Liver (tissue), 9 donors: ENCODE measurements around the gene SOX13. TPM values are rescaled to one million over a fixed set of nuclear protein-coding genes. Genes with fewer than 3 reads are reported as not detected.

ENCODE experiments used
- DNase-seq: peaks from one replicate; pipeline ENCODE4 v3.0.0-alpha.2; 2017; ENCODE audit warnings: low spot score
- H3K27ac ChIP-seq, 2 donors: one replicate each; pipeline ENCODE4 v1.7.0; 2013; ENCODE audit warnings: inconsistent platforms in 2 of 2, low read length in 2 of 2, control low read depth in 1 of 2, low read depth in 1 of 2, mild to moderate bottlenecking in 1 of 2
- H3K27me3 ChIP-seq, 4 donors: one replicate each; pipeline versions ENCODE4 v1.6.1 to v1.7.0; 2013; ENCODE audit warnings: low read length in 3 of 4, inconsistent platforms in 1 of 4, mild to moderate bottlenecking in 1 of 4, moderate library complexity in 1 of 4; ENCODE audit not compliant: control insufficient read depth in 4 of 4, insufficient read depth in 4 of 4
- H3K36me3 ChIP-seq, 4 donors: one replicate each; pipeline versions ENCODE4 v1.6.1 to v1.7.0; 2013; ENCODE audit warnings: low read length in 3 of 4, mild to moderate bottlenecking in 3 of 4, low read depth in 1 of 4, moderate library complexity in 1 of 4; ENCODE audit not compliant: control insufficient read depth in 4 of 4, insufficient read depth in 3 of 4
- H3K4me1 ChIP-seq, 4 donors: one replicate each; pipeline versions ENCODE4 v1.6.1 to v1.7.0; 2013; ENCODE audit warnings: low read length in 3 of 4, mild to moderate bottlenecking in 3 of 4, moderate library complexity in 1 of 4; ENCODE audit not compliant: control insufficient read depth in 4 of 4, insufficient read depth in 4 of 4
- H3K4me3 ChIP-seq, 3 donors: one replicate each; pipeline versions ENCODE4 v1.6.1 to v1.7.0; 2013; ENCODE audit warnings: low read length in 3 of 3, control low read depth in 1 of 3, low read depth in 1 of 3, mild to moderate bottlenecking in 1 of 3
- H3K9ac ChIP-seq, 2 donors: one replicate each; pipeline ENCODE4 v1.7.0; 2013; ENCODE audit warnings: low read length in 2 of 2, mild to moderate bottlenecking in 2 of 2, moderate library complexity in 2 of 2, control low read depth in 1 of 2, low read depth in 1 of 2
- H3K9me3 ChIP-seq, 4 donors: one replicate each; pipeline versions ENCODE4 v1.6.1 to v1.7.0; 2013; ENCODE audit warnings: low read length in 3 of 4; ENCODE audit not compliant: control insufficient read depth in 4 of 4
- ATF3 ChIP-seq: IDR thresholded peaks from 2 replicates; pipeline ENCODE4 v1.6.1; 2016; ENCODE audit warnings: antibody characterized with exemption
- CTCF ChIP-seq: fragments of 150-350 bp; IDR thresholded peaks from 2 replicates; pipeline ENCODE4 v1.5.1; 2017; ENCODE audit warnings: improper control_type of control experiment, low read depth, low read length; ENCODE audit not compliant: missing input control
- EGR1 ChIP-seq, 2 donors: IDR thresholded peaks; 2 replicates each; pipeline ENCODE4 v1.6.1; 2016 to 2018; ENCODE audit warnings: antibody characterized with exemption in 2 of 2, low read depth in 2 of 2
- FOXA1 ChIP-seq: IDR thresholded peaks from 2 replicates; pipeline ENCODE4 v1.6.1; 2016; ENCODE audit warnings: antibody characterized with exemption
- FOXA2 ChIP-seq: IDR thresholded peaks from 2 replicates; pipeline ENCODE4 v1.6.1; 2016; ENCODE audit warnings: antibody characterized with exemption
- GABPA ChIP-seq, 2 donors: IDR thresholded peaks in 1 of 2; conservative IDR thresholded peaks in 1 of 2; 2 replicates each; pipeline ENCODE4 v1.6.1; 2016; ENCODE audit warnings: antibody characterized with exemption in 2 of 2, mild to moderate bottlenecking in 1 of 2, moderate library complexity in 1 of 2
- HNF4A ChIP-seq, 2 donors: conservative IDR thresholded peaks; 2 replicates each; pipeline ENCODE4 v1.6.1; 2016; ENCODE audit warnings: antibody characterized with exemption in 2 of 2, mild to moderate bottlenecking in 2 of 2
- HNF4G ChIP-seq: IDR thresholded peaks from 2 replicates; pipeline ENCODE4 v1.6.1; 2016; ENCODE audit warnings: antibody characterized with exemption
- JUND ChIP-seq, 2 donors: IDR thresholded peaks; 2 replicates each; pipeline ENCODE4 v1.6.1; 2016; ENCODE audit warnings: antibody characterized with exemption in 2 of 2
- MAX ChIP-seq: IDR thresholded peaks from 2 replicates; pipeline ENCODE4 v1.6.1; 2016; ENCODE audit warnings: antibody characterized with exemption
- NR2F2 ChIP-seq: IDR thresholded peaks from 2 replicates; pipeline ENCODE4 v1.6.1; 2016; ENCODE audit warnings: antibody characterized with exemption
- RAD21 ChIP-seq, 2 donors: IDR thresholded peaks; 2 replicates each; pipeline ENCODE4 v1.6.1; 2016; ENCODE audit warnings: antibody characterized with exemption in 2 of 2, mild to moderate bottlenecking in 2 of 2
- REST ChIP-seq: IDR thresholded peaks from 2 replicates; pipeline ENCODE4 v1.6.1; 2016; ENCODE audit warnings: antibody characterized with exemption, mild to moderate bottlenecking
- RXRA ChIP-seq, 2 donors: IDR thresholded peaks; 2 replicates each; pipeline ENCODE4 v1.6.1; 2017 to 2018; ENCODE audit warnings: antibody characterized with exemption in 2 of 2, mild to moderate bottlenecking in 1 of 2
- SP1 ChIP-seq: IDR thresholded peaks from 2 replicates; pipeline ENCODE4 v1.6.1; 2018; ENCODE audit warnings: antibody characterized with exemption, mild to moderate bottlenecking
- TAF1 ChIP-seq: conservative IDR thresholded peaks from 2 replicates; pipeline ENCODE4 v1.6.1; 2016; ENCODE audit warnings: antibody characterized with exemption, mild to moderate bottlenecking
- YY1 ChIP-seq: IDR thresholded peaks from 2 replicates; pipeline ENCODE4 v1.6.1; 2016; ENCODE audit warnings: antibody characterized with exemption, mild to moderate bottlenecking
- ZBTB33 ChIP-seq: IDR thresholded peaks from 2 replicates; pipeline ENCODE4 v1.6.1; 2016; ENCODE audit warnings: antibody characterized with exemption
- WGBS: extraction: QIAGEN DNeasy Blood & Tissue Kit; methylation state at CpG from one replicate; pipeline ENCODE4 v1.1.7; 2013; 5-methylcytosine and 5-hydroxymethylcytosine counted together
- polyA plus RNA-seq, 2 donors: library from polyadenylated mRNA; stranded (reverse) in 1 of 2; unstranded in 1 of 2; fragments of 200-250 nt in 1 of 2; fragments of >200 nt in 1 of 2; fragmentation: Nextera tagmentation in 1 of 2; extraction: Ambion mirVana in 1 of 2; gene quantifications; one replicate each; pipeline versions ENCODE4 v1.2.1 to v1.2.3, GENCODE V29; 2013 to 2015
- total RNA-seq, 2 donors: library from RNA; depleted of rRNA; stranded (reverse); fragments of >200 nt; gene quantifications; one replicate each; pipeline ENCODE4 v1.2.3, GENCODE V29; 2014
- donor health status: healthy.
- donor health status: healthy.
- donor health status: healthy.
- donor health status: healthy.
- donor health status: healthy.

The SOX13 gene
- total and polyA plus RNA-seq, 4 donors = 7.8 to 15.5 (median 8.7) TPM

GRCh38 chr1:204174958-204175357 is 102.0 kb downstream of the SOX13 start:
- Histone ChIP-seq H3K9me3 (no peaks in the 10 kb centered on the region), H3K4me3 (no peak overlapping the region)
- 90% methylated on average over 3 of the region's 3 CpGs for WGBS

More at GRCh38 chr1:204174958-204175357, 102.0 kb downstream of the SOX13 start:
- no peak for DNase-seq
- Histone ChIP-seq H3K4me1 (peaks cover 0 to 6% (median 2%) of the 10 kb centered on the region in 4 donors), H3K36me3 (no peaks in the 10 kb centered on the region), H3K27ac (no peak overlapping the region), H3K27me3 (no peaks in the 10 kb centered on the region), H3K9ac (no peak overlapping the region)
- TF ChIP-seq HNF4A (conservative IDR thresholded peaks at IDR 0.05) = no peak
- no peak for TF ChIP-seq TAF1
- TF ChIP-seq YY1 = no peak
- TF ChIP-seq ZBTB33 = no peak
- no peak for TF ChIP-seq FOXA2
- no peak for TF ChIP-seq REST
- TF ChIP-seq RAD21 (IDR thresholded peaks at IDR 0.05) = no peak
- no peak for TF ChIP-seq CTCF
- TF ChIP-seq FOXA1 = no peak
- no peak for TF ChIP-seq ATF3
- no peak for TF ChIP-seq RXRA (IDR thresholded peaks at IDR 0.05)
- TF ChIP-seq HNF4G = no peak
- no peak for TF ChIP-seq JUND (IDR thresholded peaks at IDR 0.05)
- TF ChIP-seq GABPA (IDR thresholded peaks at IDR 0.05 in 1 of 2, conservative IDR thresholded peaks at IDR 0.05 in 1 of 2) = no peak
- TF ChIP-seq EGR1 (IDR thresholded peaks at IDR 0.05; ENCODE audit: low read depth in 2 of 2) = no peak
- TF ChIP-seq MAX = no peak
- TF ChIP-seq SP1 = no peak
- no peak for TF ChIP-seq NR2F2
